ENCODE results near the gene POLR3E. TPM values are rescaled to one million over a fixed set of nuclear protein-coding genes. Genes with fewer than 3 reads are reported as not detected.

The POLR3E gene
- total and polyA plus RNA-seq, 4 donors, result 13.1 to 36.7 (median 30.6) TPM

Other genes starting within 250 kb of the POLR3E start
- gene VWA3A, start 204.9 kb upstream of the POLR3E start, total RNA-seq, result under 1 TPM; 0.18 to 0.39 TPM
- gene VWA3A, start 204.9 kb upstream of the POLR3E start, polyA plus RNA-seq, result under 1 TPM; 0.13 to 0.20 TPM
- not detected for gene SDR42E2, start 134.9 kb upstream of the POLR3E start, total RNA-seq
- under 1 TPM in 1 of 2 donors, not detected in 1; 0.10 TPM for gene SDR42E2, start 134.9 kb upstream of the POLR3E start, polyA plus RNA-seq
- gene EEF2K, start 91.1 kb upstream of the POLR3E start, total RNA-seq, result 10 to 100 TPM; 40.6 to 56.3 TPM
- 10 to 100 TPM in 1 of 2 donors, 1 to 10 TPM in 1; 9.3 to 12.1 TPM for gene EEF2K, start 91.1 kb upstream of the POLR3E start, polyA plus RNA-seq
- 10 to 100 TPM; 34.7 to 37.9 TPM for gene CDR2, start 77.2 kb downstream of the POLR3E start, total RNA-seq
- gene CDR2, start 77.2 kb downstream of the POLR3E start, polyA plus RNA-seq, result 10 to 100 TPM; 26.4 to 27.9 TPM
- gene NPIPB5, start 213.5 kb downstream of the POLR3E start, total RNA-seq, result 100 to 1,000 TPM; 352 to 441 TPM
- 10 to 100 TPM; 11.5 to 94.3 TPM for gene NPIPB5, start 213.5 kb downstream of the POLR3E start, polyA plus RNA-seq

Data from aorta (tissue), 4 donors.